HS-5 (cell line): ENCODE measurements around the gene C16orf78.

Source experiments
- DNase-seq: peaks from one replicate; pipeline ENCODE4 v3.0.0-alpha.2; 2012; ENCODE audit warnings: low read depth

Gene C16orf78, protein sequence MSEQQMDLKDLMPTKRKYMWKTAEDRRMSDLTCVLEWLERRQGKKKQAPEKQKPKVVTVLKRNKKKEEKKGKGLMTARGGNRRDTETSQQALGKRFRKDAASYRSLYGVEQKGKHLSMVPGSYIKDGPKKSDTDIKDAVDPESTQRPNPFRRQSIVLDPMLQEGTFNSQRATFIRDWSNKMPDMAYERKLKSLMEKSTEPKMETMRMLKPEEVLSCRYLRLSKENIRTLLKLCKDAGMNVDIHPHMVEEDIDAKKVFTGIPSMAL

DNA sequence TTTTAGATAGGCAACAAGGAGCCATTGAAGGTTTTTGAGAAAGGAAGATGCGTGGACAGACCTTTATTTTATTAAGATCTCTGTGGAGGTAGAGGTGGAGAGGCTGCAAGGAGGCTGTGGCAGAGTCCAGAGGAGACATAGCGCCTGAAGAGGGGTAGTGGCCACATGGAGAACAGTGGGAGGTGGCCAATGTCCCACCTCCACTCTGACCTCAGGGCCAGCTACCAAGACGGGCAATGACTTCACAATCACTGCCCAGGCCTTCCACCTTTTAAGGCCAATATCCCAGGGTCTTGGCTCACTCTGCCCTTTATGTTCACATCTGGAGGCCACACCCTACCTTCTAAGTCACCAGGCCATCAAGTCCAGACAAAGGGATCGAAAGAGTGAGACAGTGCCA lies at the start of gene C16orf78:
Gene C16orf78 (plus strand): TSS at position 301 of the 400 bp plus-strand sequence. CDS start 136 bp downstream, outside the sequence.
- DNase-seq = no peak

DNA sequence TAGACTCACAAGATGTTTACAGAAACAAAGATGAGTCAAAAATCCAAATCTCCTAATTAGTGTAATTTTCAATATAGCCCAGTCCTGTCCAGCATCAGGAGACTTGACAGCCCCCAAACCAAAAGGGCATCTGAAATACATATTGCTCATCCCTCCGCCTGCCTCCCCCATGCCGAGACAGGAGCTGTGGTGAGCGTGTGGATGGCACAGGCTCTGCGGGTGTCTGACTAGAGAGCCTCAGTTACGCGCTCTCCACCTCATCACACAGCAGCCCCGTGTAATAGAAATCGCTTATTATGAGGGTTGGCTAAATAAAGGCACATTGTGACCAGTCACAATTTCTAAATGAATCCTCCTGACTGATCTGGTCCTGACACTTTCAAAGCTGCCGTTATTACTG lies 48.9 kb upstream of the C16orf78 start:
- no peak for DNase-seq

DNA sequence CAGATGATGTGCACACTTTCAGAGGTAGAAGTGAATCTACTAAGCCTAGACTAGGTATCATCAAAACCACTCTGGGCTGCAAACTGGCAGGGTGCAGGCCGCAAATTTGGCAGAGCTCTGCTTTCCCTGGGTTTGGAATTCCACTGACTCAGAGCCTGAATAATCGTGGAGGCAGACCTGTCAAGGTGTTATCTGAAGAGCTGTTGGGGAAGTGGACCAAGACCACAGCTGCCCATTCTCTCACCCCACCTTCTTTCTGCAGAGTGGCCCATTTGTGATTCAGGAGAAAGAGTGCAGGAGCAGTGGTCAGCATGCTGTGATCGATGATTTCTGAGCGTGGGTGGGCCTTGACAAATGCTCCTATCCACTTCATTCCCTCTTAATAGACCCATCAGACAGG lies 46.1 kb upstream of the C16orf78 start:
- DNase-seq = no peak

DNA sequence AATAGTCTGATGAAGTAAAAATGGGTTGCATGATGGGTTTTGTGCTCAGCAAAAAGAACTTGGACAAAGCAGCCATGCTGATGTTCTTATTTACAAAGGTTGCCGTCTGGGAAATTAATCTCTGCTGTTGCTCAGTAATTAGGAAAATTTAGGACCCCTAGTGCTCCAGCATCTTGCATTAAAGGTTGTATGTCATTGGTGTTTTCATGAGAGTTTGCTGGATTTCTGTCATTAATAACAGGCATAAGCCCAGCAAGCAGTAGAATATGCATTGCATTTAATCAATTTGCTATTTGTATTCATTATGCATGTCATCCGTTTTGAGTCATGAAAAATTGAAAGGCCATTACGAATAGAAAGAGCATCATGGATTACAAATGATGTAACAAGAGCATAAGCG lies 45.3 kb upstream of the C16orf78 start:
- DNase-seq = no peak

DNA sequence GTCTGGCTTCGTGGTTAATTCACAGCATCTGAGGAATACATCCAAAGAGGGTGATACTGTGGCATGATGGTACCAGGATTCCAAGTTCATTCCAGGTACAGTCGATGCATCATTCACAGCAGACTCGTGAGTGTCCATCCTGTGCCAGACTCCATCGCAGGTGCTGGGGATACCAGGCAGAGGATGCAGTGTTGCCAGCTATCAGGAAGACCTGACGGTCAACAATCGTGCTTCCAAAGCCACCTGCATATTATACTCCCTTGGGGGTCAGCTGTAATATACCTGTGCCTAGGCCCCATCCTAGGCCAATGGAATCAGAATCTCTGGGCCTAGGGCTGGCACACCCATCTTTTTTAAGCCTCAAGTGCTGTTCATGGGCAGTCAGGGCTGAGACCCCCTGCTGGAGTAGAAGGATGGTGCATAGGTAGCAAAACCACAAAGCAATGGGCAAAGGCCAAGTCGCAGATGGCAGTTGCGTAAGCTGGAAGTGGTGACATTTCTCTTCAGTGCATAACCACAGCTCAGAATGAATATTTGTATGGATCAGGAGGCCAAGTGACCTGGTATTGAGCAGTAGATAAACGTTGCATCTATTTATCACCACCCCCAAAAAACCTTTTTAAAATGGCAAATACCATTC lies 42.9 kb upstream of the C16orf78 start:
- DNase-seq = no peak

DNA sequence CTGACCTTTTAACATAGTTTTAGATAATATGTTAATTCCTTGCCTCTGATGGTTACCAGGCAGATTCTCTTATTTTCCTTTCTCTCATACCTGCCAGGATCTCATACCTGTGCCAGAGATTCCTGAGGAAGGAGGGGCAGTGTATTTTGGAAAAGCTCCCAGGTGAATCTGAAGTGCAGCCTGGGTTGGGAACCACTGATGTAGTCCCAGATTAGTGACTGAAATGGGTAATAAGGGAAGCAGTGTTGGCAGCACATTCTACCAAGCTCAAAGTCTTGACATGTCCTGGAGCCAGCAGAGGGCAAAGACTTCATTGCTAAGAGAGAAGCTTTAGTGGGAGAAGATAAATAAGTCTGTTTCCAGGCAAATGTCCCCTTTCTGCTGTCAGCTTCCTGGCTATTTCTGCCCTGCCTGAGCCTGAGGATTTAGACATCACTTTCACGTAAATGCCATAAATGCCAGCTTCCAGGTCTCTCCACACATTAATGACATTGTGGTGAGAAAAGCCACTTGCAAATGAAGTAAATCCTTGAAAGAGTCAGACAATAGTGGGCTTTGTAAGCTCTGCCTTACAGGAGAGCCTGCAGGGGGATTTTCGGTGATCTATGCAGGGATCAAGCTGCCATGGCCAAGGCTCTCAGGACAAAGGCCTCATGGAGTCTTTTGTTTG lies 40.9 kb upstream of the C16orf78 start:
- DNase-seq = no peak

DNA sequence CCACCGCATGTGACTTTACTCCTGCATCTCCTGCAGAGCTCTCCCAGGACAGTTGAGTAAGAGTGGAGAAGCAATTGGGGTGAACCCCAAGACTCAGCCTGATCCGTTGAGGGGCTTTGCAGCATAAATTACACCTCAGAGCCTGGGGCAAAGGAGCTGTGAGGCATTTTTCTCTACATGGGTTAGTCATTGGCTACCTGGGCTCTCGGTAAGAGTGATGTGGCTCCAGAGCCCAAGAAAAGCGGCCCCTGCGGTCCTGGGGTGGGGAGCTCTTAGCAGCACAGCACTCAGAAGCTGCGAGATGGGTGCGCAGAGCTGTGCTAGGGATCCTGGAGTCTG lies 40.4 kb upstream of the C16orf78 start:
- DNase-seq = no peak

DNA sequence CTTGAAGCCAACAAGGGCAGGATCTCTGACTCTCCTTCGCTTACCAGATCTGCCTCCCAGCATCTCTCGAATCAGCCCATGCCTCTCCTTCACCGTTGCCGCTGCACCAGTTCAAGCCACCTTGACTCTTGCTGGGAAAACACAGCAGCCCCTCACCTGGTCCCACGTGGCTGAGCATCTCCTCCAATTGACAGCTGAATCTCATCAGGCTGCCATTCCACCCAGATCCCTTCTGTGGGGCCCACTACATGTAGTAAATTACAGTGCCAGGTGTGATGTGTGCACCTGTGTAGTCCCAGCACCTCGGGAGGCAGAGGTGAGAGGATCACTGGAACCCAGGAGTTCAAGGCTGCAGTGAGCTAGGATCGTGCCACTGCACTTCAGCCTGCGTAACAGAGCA lies 37.8 kb upstream of the C16orf78 start:
- no peak for DNase-seq

DNA sequence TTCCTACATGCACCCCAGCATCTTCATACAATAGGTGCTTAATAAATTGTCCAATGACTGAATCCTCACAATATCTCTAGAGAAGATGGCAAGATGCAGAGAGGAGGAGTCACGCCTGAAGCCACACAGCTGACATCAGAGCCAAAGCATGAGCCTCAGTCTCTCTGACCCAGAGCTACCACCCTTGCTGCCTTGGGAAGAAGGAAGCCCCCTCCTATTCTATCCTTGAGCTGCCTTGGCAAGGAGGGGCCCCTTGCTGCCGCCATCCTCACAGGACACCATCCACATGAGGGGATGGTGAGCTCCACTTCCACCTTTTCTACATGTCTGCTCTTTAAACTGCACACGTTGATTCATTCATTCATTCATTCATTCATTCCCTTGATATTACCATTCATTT lies 37.0 kb upstream of the C16orf78 start:
- DNase-seq = no peak

DNA sequence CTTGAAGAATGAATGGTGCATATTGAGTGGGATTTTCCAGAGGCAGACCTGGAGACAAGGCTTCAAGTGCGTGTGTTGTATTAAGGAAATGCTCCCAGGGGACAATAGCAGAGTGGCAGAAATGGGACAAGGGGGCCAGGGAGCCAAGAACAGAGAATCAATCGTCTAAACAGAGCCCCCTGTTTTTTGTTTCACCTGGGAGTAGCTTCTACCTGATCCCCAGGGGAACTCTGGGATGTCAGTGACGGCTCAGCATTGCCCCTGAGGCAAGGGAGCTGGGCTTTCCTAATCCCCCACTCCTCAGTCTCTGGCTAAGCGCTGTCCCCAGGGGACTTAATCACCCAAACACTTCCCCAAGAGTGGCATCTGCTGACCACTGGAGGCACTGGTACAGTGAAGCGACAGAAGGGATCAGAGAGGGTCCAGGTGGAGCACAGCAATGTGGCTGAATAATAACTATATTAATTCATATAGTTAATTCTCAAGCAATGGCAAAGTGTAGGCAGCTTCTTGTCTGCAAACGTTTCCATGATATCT lies 35.7 kb upstream of the C16orf78 start:
- no peak for DNase-seq

DNA sequence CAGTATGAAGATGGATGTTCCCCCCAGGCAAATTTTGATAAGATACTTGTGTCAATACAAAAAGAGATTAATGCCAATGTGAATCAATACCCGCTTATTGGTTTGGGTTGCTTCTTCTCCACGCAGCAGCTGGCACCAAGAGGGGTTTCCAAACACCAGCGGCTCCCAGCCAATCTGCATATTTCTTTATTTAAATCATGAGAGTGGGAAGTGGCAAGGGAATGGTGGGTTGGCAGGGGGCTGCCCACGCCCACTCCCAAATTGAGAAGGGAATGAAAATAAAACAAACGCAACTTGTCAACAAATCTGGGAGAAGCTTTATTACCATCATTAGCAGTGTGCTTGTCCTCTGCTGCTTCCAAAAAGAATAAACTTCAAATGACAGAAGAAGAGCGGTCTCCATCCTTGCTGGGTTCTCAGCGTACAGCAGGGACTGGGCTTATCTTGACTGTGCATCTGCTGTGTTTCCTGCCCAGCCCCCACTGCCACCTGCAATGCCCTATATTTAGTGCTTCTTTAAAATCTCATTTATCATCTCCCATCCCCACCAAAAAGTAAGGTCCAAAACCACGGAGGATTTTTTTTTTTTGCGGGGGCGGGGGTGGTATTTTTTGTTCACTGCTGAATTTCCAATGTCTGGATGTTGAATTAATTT lies 34.9 kb upstream of the C16orf78 start:
- DNase-seq = no peak

DNA sequence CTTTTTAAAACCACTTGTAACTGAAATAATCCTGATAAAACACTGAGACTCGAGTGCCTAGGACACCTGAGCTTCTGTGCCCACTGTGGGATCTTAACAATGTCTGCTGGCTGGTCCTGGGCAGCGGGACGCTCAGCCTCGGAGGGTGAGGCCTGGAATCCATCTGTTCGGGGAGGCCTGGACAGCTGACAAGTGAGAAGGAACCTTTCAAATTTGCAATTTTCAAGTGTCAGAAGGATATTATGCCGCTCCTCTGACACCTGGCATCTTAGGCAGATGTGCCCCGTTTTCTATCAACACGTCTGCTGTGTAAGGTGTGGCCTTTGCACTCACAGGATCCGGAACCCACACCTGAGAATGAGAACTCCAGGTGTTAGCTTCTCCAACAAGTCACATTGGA lies 33.1 kb upstream of the C16orf78 start:
- no peak for DNase-seq

DNA sequence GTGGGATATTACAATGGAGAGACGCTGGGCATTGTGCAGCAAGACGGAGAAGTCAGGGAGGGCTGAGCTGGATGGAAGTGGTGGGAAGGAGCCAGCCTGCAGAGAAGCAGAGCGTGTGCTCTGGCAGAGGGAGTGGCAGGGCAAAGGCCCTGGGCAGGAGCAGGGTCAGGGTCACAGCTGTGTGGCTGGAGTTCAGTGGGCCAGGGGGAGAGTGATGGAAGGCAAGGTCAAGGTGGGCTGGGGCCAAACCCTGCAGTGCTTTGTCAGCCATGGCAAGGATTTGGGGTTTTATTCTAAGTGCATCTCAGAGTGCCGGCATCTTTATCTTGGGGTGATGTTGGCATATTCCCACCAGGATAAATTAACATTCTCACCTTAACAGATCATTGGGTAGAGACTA lies 31.9 kb upstream of the C16orf78 start:
- no peak for DNase-seq

DNA sequence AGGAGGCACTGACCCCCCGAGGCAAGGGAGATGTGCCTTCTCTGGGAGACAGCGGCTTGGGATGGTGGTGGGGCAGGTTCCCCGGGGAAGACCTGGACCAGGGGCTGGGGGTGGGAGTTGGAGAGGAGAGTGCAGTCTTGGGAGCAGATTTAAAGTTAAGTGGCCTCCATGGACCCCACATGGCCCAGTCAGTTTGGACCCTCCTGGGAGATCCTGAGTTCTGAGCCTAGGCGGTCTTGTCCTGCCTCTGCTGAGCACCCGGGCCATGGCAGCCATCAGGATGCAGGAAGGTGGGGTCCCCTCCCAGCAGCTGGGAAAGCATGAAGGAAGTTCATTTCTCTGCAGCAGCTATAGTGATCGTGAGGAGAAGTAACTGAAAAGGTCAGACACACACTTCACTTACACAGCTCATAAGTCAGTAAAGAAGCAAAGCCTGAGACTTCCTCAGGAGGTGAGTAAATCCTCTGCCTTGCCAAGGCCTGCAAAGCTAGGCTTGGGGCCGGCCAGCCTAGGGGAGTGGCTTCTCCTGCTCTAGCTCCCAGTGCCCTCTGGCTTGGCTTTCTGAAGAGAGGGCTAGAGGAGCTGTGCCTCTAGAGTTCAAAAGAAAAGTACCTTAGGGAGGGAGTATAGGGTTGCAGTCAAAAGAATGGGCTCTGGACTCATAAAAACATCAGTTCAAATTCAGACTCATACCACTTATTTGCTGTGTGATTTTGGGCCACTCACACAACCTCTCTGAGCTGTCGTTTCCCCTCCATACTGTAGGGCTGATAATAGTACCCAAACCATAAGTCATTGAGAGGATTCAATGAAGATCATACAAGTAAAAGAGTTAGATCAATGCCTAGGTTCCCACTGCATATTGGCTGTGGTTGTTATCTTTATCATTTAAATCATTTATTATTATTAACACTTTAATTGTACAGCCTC lies 31.0 kb upstream of the C16orf78 start:
- DNase-seq = no peak

DNA sequence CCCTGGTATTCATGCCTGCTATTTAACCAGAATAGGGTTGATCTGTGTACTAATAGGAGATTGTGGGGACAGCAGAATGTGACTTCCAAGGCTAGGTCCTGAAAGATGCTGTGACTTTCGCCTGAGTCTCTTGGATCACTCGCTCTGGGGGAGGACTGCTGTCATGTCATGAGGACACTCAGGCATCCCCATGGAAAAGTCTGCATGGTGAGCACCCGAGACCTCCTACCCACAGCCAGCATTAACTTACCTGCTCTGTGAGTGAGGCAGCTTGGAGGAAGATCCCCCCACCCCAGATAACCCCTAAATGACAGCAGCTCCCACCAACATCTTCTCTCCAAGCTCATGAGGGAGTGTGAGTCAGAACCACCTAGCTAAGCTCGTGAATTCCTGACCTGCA lies 30.3 kb upstream of the C16orf78 start:
- no peak for DNase-seq

DNA sequence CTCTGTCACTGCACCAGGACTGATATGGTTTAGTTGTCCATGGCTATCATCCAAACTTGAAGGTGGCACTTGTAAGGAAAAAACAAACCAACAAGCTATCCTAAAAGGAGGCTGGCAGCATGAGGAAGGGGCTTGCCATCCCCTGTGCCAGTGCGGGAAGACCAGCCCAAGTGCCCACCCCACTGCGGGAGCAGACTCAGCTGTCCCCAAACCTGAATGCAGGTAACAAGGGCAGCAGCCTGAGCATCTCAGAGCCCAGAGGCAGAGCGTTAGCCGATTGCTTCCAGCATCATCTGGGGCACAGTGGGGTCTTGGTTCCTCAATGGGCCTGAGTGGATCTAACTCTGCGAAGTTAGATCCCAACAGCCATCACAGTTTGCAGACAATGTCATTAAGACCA lies 29.2 kb upstream of the C16orf78 start:
- DNase-seq = no peak

DNA sequence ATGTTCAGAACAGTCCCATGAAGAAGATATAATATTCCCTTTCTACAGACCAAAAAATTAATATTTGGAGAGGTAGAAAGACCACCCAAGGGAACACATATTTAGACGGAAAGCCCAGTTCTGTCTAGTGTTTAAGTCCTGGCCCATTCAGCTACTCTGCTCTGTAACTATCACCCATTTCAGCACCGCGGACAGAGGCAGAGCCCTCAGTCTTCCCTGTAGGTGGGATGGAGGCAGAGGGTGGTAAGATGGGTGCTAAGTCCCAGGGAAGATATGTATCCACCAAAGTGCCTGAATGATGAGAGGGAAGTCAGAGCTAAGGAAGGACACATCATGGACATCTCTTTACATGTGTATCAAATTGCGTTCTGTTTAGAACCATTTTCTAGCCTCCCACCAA lies 27.8 kb upstream of the C16orf78 start:
- no peak for DNase-seq

DNA sequence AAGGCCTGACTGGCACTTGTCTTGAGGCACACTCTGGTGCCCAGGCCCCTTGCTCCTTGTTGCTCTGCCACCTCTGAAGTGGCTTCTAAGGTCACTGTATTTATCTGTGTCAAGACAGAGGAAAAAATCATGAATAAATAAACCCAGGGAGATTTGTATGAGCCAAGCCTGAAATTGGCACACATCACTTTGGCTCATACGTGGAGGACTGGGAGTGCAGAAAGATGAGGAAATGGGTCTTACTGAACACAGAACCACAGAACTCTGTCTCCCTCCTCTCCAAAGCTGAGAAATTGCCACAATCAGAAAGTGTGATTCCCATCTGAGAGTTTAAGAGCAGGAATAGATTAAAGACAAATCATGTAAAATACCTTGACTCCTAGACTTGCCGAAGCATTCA lies 27.1 kb upstream of the C16orf78 start:
- no peak for DNase-seq

DNA sequence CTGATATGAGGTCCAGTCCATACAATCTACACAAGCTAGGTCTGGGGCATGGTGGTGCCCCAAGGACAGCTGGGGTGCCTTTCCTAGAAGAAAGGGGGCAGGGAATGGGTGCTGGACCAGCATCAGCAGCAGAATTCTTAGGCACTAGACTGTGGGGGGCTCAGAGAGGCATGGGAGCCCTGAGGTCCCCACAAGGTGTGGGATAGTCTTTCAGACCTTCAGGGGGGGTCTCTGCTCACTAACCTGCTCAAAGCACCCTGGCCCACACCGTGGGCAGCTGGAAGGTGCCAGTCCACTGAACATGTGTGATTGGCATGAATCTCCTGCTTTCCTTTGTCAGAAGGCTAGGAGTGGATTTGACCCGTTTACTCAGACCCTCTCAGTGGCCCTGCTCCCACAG lies 26.1 kb upstream of the C16orf78 start:
- no peak for DNase-seq

DNA sequence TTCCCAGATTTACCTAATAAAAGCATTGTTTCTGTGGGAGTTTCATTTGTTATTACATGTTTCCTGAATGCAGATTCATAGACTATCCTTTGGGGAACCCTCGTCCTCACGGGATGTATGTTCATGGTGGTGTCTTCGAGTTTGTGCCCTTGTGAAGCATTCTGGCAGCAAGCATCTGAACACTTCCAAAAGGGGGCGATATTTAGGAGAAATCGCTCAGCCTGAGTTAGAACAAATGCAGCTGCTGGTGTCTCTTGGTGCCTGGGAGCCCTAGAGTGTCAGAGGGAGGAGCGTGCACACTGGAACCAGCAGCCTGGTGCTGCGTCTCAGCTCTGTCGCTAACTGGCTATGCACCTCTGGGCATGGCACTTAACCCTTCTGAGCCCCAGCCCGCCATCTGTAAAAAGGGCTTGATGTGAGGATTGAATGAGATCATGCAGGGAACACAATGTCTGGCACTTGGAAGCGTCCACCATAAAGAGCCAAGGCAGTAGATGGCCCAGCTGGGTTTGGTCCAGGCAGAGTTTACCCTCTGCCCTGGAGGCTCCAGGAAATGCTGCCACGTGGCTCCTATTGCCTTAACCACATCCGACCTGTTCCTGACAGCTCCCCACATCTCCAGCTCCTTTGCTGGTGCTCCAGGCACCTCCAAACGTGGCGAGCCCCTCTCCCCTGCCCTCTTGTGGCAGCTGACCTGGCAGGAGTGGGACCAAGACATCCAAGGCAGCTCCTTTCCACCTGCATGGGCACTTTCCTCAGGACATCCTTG lies 25.0 kb upstream of the C16orf78 start:
- DNase-seq = no peak
